ENCODE results near the gene CEBPE. TPM values are rescaled to one million over a fixed set of nuclear protein-coding genes. Genes with fewer than 3 reads are reported as not detected.

Gene CEBPE
- total RNA-seq, 1 donor from 2014 or later = not detected

DNA sequence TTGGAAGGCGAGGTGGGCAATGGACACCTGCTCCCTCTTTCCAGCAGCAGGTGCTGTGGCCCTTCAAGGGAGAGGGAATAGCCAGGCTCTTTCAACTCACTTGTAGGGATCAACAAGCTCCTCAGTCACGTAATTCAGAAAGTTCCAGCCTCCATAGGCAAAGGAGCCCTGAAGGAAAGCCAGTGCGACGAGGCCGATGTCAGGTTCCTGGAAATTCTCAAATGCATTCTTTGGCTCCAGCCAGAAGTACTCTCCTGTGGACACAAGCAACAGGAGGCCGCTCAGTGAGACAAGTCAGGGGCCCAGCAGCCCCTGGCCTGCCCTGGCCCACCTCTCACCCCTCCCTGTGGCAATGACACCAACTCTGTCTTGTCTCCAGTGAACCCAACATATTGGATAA, 21.3 kb upstream of the CEBPE start:
- no peaks in the 10 kb centered on the region for H3K9me3 Mint-ChIP-seq (ENCODE audit: unreplicated experiment)
- H3K27ac ChIP-seq (ENCODE audit: low read depth, low read length) = no peak overlapping the region
- DNase-seq (ENCODE audit: low read depth) = no peak
- H3K4me1 ChIP-seq (ENCODE audit: insufficient read depth, low read length) = no peaks in the 10 kb centered on the region
- no peak for FAIRE-seq
- TF ChIP-seq, protein P1, sequence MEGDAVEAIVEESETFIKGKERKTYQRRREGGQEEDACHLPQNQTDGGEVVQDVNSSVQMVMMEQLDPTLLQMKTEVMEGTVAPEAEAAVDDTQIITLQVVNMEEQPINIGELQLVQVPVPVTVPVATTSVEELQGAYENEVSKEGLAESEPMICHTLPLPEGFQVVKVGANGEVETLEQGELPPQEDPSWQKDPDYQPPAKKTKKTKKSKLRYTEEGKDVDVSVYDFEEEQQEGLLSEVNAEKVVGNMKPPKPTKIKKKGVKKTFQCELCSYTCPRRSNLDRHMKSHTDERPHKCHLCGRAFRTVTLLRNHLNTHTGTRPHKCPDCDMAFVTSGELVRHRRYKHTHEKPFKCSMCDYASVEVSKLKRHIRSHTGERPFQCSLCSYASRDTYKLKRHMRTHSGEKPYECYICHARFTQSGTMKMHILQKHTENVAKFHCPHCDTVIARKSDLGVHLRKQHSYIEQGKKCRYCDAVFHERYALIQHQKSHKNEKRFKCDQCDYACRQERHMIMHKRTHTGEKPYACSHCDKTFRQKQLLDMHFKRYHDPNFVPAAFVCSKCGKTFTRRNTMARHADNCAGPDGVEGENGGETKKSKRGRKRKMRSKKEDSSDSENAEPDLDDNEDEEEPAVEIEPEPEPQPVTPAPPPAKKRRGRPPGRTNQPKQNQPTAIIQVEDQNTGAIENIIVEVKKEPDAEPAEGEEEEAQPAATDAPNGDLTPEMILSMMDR (IDR thresholded peaks at IDR 0.05; ENCODE audit: insufficient read depth, low read depth, low read length) = no peak
- no peak for TF ChIP-seq EZH2 (IDR thresholded peaks at IDR 0.05; ENCODE audit: insufficient read depth, low read length)
- H2AFZ ChIP-seq (ENCODE audit: low read depth, low read length) = no peak overlapping the region
- no peak overlapping the region for H3K27ac Mint-ChIP-seq (ENCODE audit: unreplicated experiment)
- no peaks in the 10 kb centered on the region for H3K79me2 ChIP-seq (ENCODE audit: insufficient read depth, low read length)
- peaks cover 35% of the 10 kb centered on the region for H3K27me3 Mint-ChIP-seq (ENCODE audit: low read depth, unreplicated experiment)
- no peak overlapping the region for H3K9ac ChIP-seq (ENCODE audit: low read length)
- peaks cover 5% of the 10 kb centered on the region for H3K4me1 Mint-ChIP-seq (ENCODE audit: low read depth, unreplicated experiment)
- no peak overlapping the region for H3K4me3 ChIP-seq (ENCODE audit: insufficient read depth, low read depth, low read length)
- no peaks in the 10 kb centered on the region for H3K36me3 ChIP-seq (ENCODE audit: insufficient read depth, low read length)
- H3K36me3 Mint-ChIP-seq (ENCODE audit: low read depth, unreplicated experiment) = peaks cover 3% of the 10 kb centered on the region
- no peaks in the 10 kb centered on the region for H3K9me3 ChIP-seq (ENCODE audit: insufficient read depth, low read depth, low read length)
- no peak overlapping the region for H3K4me2 ChIP-seq (ENCODE audit: low read length)
- H3K4me3 Mint-ChIP-seq (ENCODE audit: unreplicated experiment) = no peak overlapping the region
- no peaks in the 10 kb centered on the region for H4K20me1 ChIP-seq (ENCODE audit: insufficient read depth, low read length)
- peaks cover 6% of the 10 kb centered on the region for H3K27me3 ChIP-seq (ENCODE audit: insufficient read depth, low read length)

- TF ChIP-seq EZH2 (IDR thresholded peaks at IDR 0.05; ENCODE audit: insufficient read depth, low read length) = no peak
- TF ChIP-seq, protein P1 (IDR thresholded peaks at IDR 0.05; ENCODE audit: insufficient read depth, low read depth, low read length) = no peak
- FAIRE-seq = no peak
- DNase-seq (ENCODE audit: low read depth) = no peak
- Histone ChIP-seq H3K4me1 (ENCODE audit: insufficient read depth, low read length) (no peaks in the 10 kb centered on the region), H3K9ac (ENCODE audit: low read length) (no peak overlapping the region), H3K9me3 (ENCODE audit: insufficient read depth, low read depth, low read length) (no peaks in the 10 kb centered on the region), H3K27ac (ENCODE audit: low read depth, low read length) (no peak overlapping the region), H2AFZ (ENCODE audit: low read depth, low read length) (no peak overlapping the region), H3K4me3 (ENCODE audit: insufficient read depth, low read depth, low read length) (no peak overlapping the region), H3K27me3 (ENCODE audit: insufficient read depth, low read length) (peaks cover 6% of the 10 kb centered on the region), H3K36me3 (ENCODE audit: insufficient read depth, low read length) (no peaks in the 10 kb centered on the region), H4K20me1 (ENCODE audit: insufficient read depth, low read length) (no peaks in the 10 kb centered on the region), H3K79me2 (ENCODE audit: insufficient read depth, low read length) (no peaks in the 10 kb centered on the region), H3K4me2 (ENCODE audit: low read length) (no peak overlapping the region)
- H3K36me3 Mint-ChIP-seq (ENCODE audit: low read depth, unreplicated experiment) = peaks cover 3% of the 10 kb centered on the region
- no peak overlapping the region for H3K4me3 Mint-ChIP-seq (ENCODE audit: unreplicated experiment)
- no peak overlapping the region for H3K27ac Mint-ChIP-seq (ENCODE audit: unreplicated experiment)
- no peaks in the 10 kb centered on the region for H3K9me3 Mint-ChIP-seq (ENCODE audit: unreplicated experiment)
- peaks cover 35% of the 10 kb centered on the region for H3K27me3 Mint-ChIP-seq (ENCODE audit: low read depth, unreplicated experiment)
- peaks cover 5% of the 10 kb centered on the region for H3K4me1 Mint-ChIP-seq (ENCODE audit: low read depth, unreplicated experiment)
Observed at GRCh38 chr14:23139874-23140273, 20.8 kb upstream of the CEBPE start.

DNA sequence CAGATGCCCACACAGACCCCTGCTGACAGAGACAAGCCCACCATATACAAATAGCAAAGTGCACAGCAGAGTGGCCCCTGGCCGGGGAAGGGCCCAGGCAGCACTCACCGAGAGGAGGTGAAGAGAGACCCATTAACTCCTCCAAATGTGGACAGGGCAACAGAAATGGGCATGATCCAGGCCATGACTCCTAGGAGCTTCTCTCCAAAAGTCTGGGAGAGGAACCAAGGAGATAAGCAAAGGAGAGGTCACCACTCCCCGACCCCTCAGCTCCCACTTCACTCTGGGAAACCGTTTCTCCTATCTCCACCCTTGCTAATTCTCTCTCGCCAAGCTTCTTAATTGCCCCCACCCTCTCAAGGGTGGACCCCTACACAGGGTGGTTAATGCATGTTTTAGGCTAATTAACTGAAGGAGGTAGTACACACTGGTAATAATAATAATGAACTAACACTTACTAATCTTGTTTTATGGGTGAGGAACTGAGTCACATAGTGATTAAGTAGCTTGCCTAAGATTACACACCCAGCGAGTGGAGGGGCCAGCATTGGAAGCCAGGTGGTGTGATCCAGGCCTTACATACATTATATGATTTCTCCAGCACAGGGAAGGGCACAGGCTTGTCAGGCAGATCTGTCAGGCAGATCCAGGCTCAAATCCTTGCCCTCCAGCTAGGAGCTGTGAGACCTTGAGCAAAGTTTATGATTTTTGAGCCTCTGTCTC, 18.9 kb upstream of the CEBPE start:
- H3K4me2 ChIP-seq (ENCODE audit: low read length) = no peak overlapping the region
- no peak for FAIRE-seq

More for the DNA sequence above, 18.9 kb upstream of the CEBPE start:
- Mint-ChIP-seq H3K36me3 (ENCODE audit: low read depth, unreplicated experiment) (peaks cover 3% of the 10 kb centered on the region), H3K4me3 (ENCODE audit: unreplicated experiment) (no peak overlapping the region), H3K9me3 (ENCODE audit: unreplicated experiment) (no peaks in the 10 kb centered on the region), H3K27me3 (ENCODE audit: low read depth, unreplicated experiment) (peaks cover 35% of the 10 kb centered on the region), H3K27ac (ENCODE audit: unreplicated experiment) (no peak overlapping the region), H3K4me1 (ENCODE audit: low read depth, unreplicated experiment) (peaks cover 2% of the 10 kb centered on the region)
- Histone ChIP-seq H2AFZ (ENCODE audit: low read depth, low read length) (no peak overlapping the region), H3K4me3 (ENCODE audit: insufficient read depth, low read depth, low read length) (no peak overlapping the region), H3K27ac (ENCODE audit: low read depth, low read length) (no peak overlapping the region), H3K27me3 (ENCODE audit: insufficient read depth, low read length) (peaks cover 2% of the 10 kb centered on the region), H3K36me3 (ENCODE audit: insufficient read depth, low read length) (no peaks in the 10 kb centered on the region), H3K9me3 (ENCODE audit: insufficient read depth, low read depth, low read length) (no peaks in the 10 kb centered on the region), H4K20me1 (ENCODE audit: insufficient read depth, low read length) (no peaks in the 10 kb centered on the region), H3K79me2 (ENCODE audit: insufficient read depth, low read length) (no peaks in the 10 kb centered on the region), H3K9ac (ENCODE audit: low read length) (no peak overlapping the region), H3K4me1 (ENCODE audit: insufficient read depth, low read length) (no peaks in the 10 kb centered on the region)
- TF ChIP-seq EZH2 (IDR thresholded peaks at IDR 0.05; ENCODE audit: insufficient read depth, low read length) = no peak
- TF ChIP-seq, protein P1 (IDR thresholded peaks at IDR 0.05; ENCODE audit: insufficient read depth, low read depth, low read length) = no peak
- DNase-seq (ENCODE audit: low read depth) = no peak

All from astrocyte (in vitro differentiated cells and primary cell).